ENCODE measurements around the gene CLDN18.

DNA sequence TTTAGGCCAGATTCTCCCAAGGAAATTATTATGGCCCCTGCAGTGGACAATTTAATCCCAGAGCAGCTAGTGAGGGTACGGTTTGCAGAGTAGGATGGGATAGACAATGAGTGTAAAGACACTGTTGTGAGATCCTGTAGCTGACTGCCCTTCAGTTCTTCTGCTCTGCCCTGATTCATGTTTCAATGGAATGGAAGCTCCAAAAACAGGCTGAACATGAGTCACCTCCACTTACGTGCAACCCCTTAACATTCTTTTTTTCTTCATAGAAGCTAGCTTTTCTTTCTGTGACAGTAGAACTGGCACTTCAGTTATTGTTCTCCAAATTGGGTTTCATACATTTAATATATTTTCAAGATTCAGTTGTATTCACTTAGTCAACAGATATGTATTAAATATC, 32.1 kb downstream of the CLDN18 start:
- TF ChIP-seq CTCF (IDR thresholded peaks at IDR 0.05) (no peak), EZH2 (IDR thresholded peaks at IDR 0.05; ENCODE audit: borderline replicate concordance, insufficient read depth, low read depth, low read length, poor library complexity, severe bottlenecking) (no peak)

All from B cell (primary cell).